Medulla oblongata (tissue), 1 donor: Measurements from ENCODE around the gene TNNC2.
A peak's percentile ranks its signal among the peaks of the same experiment; 100 is the strongest.
"Not testable (repeated sequence)": the region's sequence is repeated elsewhere in the genome, so short reads cannot be mapped to it uniquely, and the experiment has no call there.

Experiments
- DNase-seq: peaks from one replicate; pipeline ENCODE4 v3.0.0-alpha.2; 2015; ENCODE audit errors: extremely low spot score

Gene TNNC2

GRCh38 chr20:45848969-45849582, 22.0 kb upstream of the TNNC2 start:
- no peak for DNase-seq

GRCh38 chr20:45848421-45848820, 21.3 kb upstream of the TNNC2 start:
- DNase-seq: no peak

GRCh38 chr20:45845452-45845851, 18.3 kb upstream of the TNNC2 start:
- no peak for DNase-seq

GRCh38 chr20:45843506-45843905, 16.4 kb upstream of the TNNC2 start:
- no peak for DNase-seq

- DNase-seq: no peak
Measured at GRCh38 chr20:45842169-45842812, 15.2 kb upstream of the TNNC2 start.

- DNase-seq: no peak
Measured at GRCh38 chr20:45841407-45842129, 14.5 kb upstream of the TNNC2 start.

- DNase-seq: no peak
Measured at GRCh38 chr20:45840700-45841198, 13.6 kb upstream of the TNNC2 start.

GRCh38 chr20:45836841-45837240, 9.7 kb upstream of the TNNC2 start:
- DNase-seq: no peak

GRCh38 chr20:45835825-45836224, 8.7 kb upstream of the TNNC2 start:
- no peak for DNase-seq

- no peak for DNase-seq
Measured at GRCh38 chr20:45835329-45835765, 8.2 kb upstream of the TNNC2 start.

GRCh38 chr20:45834797-45835161, 7.7 kb upstream of the TNNC2 start:
- DNase-seq: no peak

- peak; percentile 77 for DNase-seq
Measured at GRCh38 chr20:45833883-45834796, 7.0 kb upstream of the TNNC2 start.

GRCh38 chr20:45833030-45833882, 6.1 kb upstream of the TNNC2 start, which contains the start of gene SNX21:
Gene SNX21, plus strand, starts transcription at chr20:45833799. Its CDS starts 121 bp downstream, at chr20:45833920.
- peak; percentile 63 for DNase-seq

- no peak for DNase-seq
Measured at GRCh38 chr20:45832619-45833018, 5.5 kb upstream of the TNNC2 start.

- DNase-seq: not testable (repeated sequence)
Measured at GRCh38 chr20:45829673-45830106, 2.6 kb upstream of the TNNC2 start.

- DNase-seq: no peak
Measured at GRCh38 chr20:45828589-45828988, 1.5 kb upstream of the TNNC2 start.

GRCh38 chr20:45827712-45828111, 600 bp upstream of the TNNC2 start:
- no peak for DNase-seq

- DNase-seq: peak; percentile 34
Measured at GRCh38 chr20:45826381-45827019, 612 bp downstream of the TNNC2 start.

GRCh38 chr20:45823949-45824835, 2.9 kb downstream of the TNNC2 start:
- no peak for DNase-seq
